IPS DF 6.9 (cell line): ENCODE results near the gene NFU1.

Experiments
- DNase-seq: peaks from one replicate; pipeline ENCODE4 v3.0.0-alpha.2; 2013; ENCODE audit warnings: low read depth, low spot score
- H3K27ac ChIP-seq: one replicate; pipeline ENCODE4 v1.5.1; 2013; ENCODE audit warnings: low read length, control low read depth
- H3K27me3 ChIP-seq: 2 replicates; pipeline ENCODE4 v1.6.1; 2013; ENCODE audit warnings: mild to moderate bottlenecking, low read length; ENCODE audit not compliant: control insufficient read depth, insufficient read depth
- H3K36me3 ChIP-seq: 2 replicates; pipeline ENCODE4 v1.6.1; 2013; ENCODE audit warnings: low read length; ENCODE audit not compliant: control insufficient read depth, insufficient read depth
- H3K4me1 ChIP-seq: 2 replicates; pipeline ENCODE4 v1.6.1; 2013; ENCODE audit warnings: low read length; ENCODE audit not compliant: control insufficient read depth, insufficient read depth
- H3K4me3 ChIP-seq: 2 replicates; pipeline ENCODE4 v1.5.1; 2013; ENCODE audit warnings: mild to moderate bottlenecking, low read length
- H3K9me3 ChIP-seq: 2 replicates; pipeline ENCODE4 v1.6.1; 2013; ENCODE audit warnings: low read length, inconsistent platforms; ENCODE audit not compliant: control insufficient read depth, insufficient read depth
- WGBS: extraction: QIAGEN DNeasy Blood & Tissue Kit; methylation state at CpG from one replicate; pipeline ENCODE4 v1.1.7; 2013; ENCODE audit warnings: mixed read lengths, missing lambda C conversion rate; ENCODE audit not compliant: insufficient read length, insufficient coverage; 5-methylcytosine and 5-hydroxymethylcytosine counted together

NFU1 gene

DNA sequence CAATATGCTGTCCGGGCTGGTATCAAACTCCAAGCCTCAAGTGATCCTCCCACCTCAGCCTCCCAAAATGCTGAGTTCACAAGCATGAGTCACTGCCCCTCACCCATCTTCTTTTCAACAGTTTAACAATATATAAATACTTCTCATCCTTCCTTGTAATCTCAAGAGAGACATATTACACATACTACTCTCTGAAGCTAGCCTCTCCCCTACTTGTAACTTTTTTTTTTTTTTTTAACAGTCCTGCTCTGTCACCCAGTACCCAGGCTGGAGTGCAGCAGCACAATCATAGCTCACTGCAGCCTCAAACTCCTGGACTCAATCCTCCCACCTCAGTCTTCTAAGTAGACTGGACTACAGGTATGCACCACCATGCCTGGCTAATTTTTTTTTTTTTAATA, 55.9 kb downstream of the NFU1 start:
- no peak for DNase-seq
- H3K4me1 ChIP-seq = no peaks in the 10 kb centered on the region
- no peak overlapping the region for H3K27ac ChIP-seq
- H3K4me3 ChIP-seq = no peak overlapping the region
- no peaks in the 10 kb centered on the region for H3K36me3 ChIP-seq
- WGBS = no CpG with 5 or more reads among the region's 1 CpG
- H3K9me3 ChIP-seq = no peaks in the 10 kb centered on the region; the same call in 1 of the 2 replicates
- H3K27me3 ChIP-seq = no peaks in the 10 kb centered on the region

DNA sequence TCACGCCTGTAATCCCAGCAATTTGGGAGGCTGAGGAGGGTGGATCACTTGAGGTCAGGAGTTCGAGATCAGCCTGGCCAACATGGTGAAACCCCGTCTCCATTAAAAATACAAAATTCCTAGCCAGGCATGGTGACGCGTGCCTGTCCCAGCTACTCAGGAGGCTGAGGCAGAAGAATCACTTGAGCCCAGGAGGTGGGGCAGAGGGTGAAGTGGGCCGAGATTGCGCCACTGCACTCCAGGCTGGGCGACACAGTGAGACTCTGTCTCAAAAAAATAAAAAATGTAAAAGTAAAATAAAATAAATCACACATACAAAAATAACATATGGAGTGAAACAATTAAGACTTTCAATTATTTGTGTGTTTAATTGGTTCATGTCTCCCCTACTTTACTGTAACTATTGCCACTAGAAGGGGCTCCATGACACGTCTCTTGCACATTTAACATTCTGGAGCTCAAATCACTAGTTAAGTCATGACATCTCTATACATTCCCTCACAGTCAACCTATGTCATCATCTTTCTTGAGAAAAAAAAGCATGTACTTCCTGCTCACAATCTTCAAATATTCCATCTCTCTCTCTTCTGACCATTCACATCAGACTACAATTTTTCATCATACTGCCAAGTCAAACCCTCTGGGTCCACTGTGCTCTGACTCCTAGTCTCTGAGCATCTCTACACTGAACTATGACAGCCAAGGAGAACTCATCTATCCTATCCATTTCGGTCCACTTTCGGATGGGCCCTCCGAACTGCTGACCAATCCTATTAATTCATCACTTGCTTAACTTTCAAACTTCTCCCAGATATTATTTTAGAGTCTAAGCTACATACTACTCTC, 56.9 kb downstream of the NFU1 start:
- no peak for DNase-seq
- H3K27ac ChIP-seq = no peak overlapping the region
- H3K4me3 ChIP-seq = no peak overlapping the region
- WGBS = no CpG with 5 or more reads among the region's 12 CpGs
- H3K27me3 ChIP-seq = no peaks in the 10 kb centered on the region
- H3K9me3 ChIP-seq = no peaks in the 10 kb centered on the region; the same call in 1 of the 2 replicates
- H3K36me3 ChIP-seq = no peaks in the 10 kb centered on the region; the same call in 1 of the 2 replicates
- H3K4me1 ChIP-seq = no peaks in the 10 kb centered on the region

DNA sequence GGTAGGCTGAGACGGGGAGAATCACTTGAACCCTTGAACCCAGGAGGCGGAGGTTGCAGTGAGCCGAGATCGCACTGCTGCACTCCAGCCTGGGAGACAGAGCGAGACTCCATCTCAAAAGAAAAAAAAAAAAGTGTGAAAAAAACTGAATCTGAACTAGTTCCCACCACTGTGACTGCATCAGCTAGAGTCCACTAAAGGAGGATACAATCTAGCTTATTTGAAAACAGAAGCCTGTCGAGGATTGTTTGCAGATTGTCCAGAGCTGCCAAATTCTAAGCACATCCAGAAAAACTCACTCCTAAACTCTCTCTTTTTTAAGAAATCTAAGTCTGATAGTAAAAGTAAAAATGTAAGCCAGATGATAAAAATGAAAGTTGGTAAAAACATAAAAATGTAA, 60.8 kb downstream of the NFU1 start:
- H3K4me1 ChIP-seq = no peaks in the 10 kb centered on the region
- no peak for DNase-seq
- H3K9me3 ChIP-seq = no peaks in the 10 kb centered on the region; the same call in 1 of the 2 replicates
- H3K36me3 ChIP-seq = no peaks in the 10 kb centered on the region; the same call in 1 of the 2 replicates
- WGBS = no CpG with 5 or more reads among the region's 6 CpGs
- no peaks in the 10 kb centered on the region for H3K27me3 ChIP-seq
- no peak overlapping the region for H3K4me3 ChIP-seq
- H3K27ac ChIP-seq = no peak overlapping the region

DNA sequence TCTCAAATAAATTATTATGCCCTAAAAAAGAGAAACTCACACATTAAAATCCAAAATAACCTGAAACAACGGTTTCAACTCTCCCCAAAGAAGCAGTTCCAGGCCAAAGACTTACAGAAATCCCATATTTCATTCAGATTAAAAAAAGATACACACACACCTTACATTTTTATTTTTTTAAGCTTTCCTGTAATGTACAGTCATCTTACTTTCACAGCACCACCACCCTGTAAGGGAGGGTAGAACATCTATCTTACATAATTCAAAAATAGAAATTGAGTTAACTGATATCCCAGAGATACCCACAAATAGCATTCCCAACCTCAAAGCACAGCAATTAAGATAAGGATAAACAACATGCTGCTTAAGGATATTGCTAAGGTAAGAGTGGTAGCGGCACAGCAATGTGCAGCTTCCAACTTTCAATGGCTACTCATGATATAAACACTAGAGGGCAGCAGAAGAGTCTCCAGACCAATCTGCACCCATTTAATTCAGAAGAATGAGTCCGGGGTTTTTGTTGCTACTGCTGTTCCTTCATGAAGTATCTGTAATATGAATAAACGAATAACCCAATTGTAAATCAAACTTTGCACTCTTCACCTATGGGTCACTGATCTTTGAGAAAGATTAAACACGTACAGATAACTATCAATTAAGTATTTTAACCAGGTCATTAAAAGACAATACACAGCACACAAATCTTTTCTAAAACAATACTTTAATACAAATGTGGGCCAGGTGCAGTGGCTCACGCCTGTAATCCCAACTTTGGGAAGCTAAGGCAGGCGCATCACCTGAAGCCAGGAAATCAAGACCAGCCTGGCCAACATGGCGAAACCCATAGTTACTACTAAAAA, 61.5 kb downstream of the NFU1 start:
- DNase-seq = peak; percentile 27

DNA sequence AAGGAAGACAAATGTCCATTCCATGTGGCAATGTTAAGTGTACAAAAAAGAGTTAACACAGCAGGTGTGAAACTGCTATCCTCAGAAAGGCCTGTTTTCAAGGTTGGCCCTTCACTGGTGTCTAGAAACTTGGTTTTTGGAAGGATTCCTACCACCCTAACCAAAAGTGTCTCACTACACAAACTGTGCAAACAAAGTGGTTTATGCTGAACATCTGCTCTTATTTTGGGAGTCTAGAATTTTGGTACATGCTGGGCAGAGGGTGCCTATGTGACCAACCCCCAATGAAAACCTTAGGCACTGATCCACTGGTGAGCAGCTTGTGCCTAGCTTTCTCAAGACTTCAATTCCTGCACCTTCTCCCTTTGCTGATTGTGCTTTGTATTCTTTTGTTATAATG, 64.5 kb downstream of the NFU1 start:
- Histone ChIP-seq H3K4me1 (no peaks in the 10 kb centered on the region), H3K36me3 (peaks cover 6% of the 10 kb centered on the region; the same call in 1 of the 2 replicates), H3K9me3 (no peaks in the 10 kb centered on the region), H3K27me3 (no peaks in the 10 kb centered on the region), H3K4me3 (no peak overlapping the region), H3K27ac (no peak overlapping the region)
- no peak for DNase-seq

More for the DNA sequence above, 61.5 kb downstream of the NFU1 start:
- H3K36me3 ChIP-seq = no peaks in the 10 kb centered on the region; the same call in 1 of the 2 replicates
- no CpG with 5 or more reads among the region's 8 CpGs for WGBS
- no peaks in the 10 kb centered on the region; the same call in 1 of the 2 replicates for H3K9me3 ChIP-seq
- no peak overlapping the region for H3K27ac ChIP-seq
- no peaks in the 10 kb centered on the region for H3K27me3 ChIP-seq
- no peak overlapping the region for H3K4me3 ChIP-seq
- H3K4me1 ChIP-seq = no peaks in the 10 kb centered on the region

DNA sequence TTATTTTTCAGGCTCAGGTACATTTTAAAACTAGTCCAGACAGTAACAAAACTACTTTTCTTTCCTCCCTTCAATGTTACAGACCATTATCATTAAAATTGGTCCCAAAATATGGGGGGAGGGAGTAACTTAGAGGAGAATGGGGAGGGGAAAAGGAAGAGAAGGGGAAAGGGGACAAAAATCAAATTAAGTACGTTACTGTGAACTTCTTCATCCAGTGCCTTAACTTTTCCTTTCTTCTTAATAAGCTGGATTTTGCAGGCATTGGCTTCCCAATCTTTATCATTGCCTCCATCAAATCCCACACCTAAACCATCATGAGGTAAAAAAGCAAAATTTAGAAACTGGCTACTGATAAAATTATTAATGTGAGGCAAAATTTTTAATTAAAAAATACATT, 67.4 kb downstream of the NFU1 start:
- DNase-seq = no peak
- Histone ChIP-seq H3K4me3 (no peak overlapping the region), H3K27me3 (no peaks in the 10 kb centered on the region), H3K4me1 (no peaks in the 10 kb centered on the region), H3K9me3 (no peaks in the 10 kb centered on the region), H3K36me3 (peaks cover 6% of the 10 kb centered on the region; the same call in 1 of the 2 replicates), H3K27ac (no peak overlapping the region)
- no CpG with 5 or more reads among the region's 1 CpG for WGBS

DNA sequence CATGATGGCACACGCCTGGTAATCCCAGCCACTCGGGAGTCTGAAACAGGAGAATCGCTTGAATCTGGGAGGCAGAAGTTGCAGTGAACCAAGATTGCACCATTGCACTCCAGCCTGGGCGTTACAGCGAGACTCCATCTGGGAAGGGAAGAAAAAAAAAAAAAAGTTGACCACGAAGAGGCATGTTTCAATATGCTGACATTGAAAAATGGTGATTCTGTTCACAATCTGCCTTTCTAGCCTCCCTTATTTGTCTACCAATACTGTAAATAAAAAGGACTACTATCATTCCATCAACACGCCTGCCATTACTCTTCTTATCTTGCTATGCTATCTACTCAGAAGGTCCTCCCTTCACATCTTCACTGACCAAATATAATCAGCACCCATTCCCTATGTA, 68.6 kb downstream of the NFU1 start:
- H3K36me3 ChIP-seq = peaks cover 6% of the 10 kb centered on the region; the same call in 1 of the 2 replicates
- H3K27ac ChIP-seq = no peak overlapping the region
- no CpG with 5 or more reads among the region's 7 CpGs for whole genome bisulfite sequencing
- no peaks in the 10 kb centered on the region for H3K27me3 ChIP-seq
- no peaks in the 10 kb centered on the region for H3K9me3 ChIP-seq
- DNase-seq = no peak
- no peaks in the 10 kb centered on the region for H3K4me1 ChIP-seq
- no peak overlapping the region for H3K4me3 ChIP-seq

DNA sequence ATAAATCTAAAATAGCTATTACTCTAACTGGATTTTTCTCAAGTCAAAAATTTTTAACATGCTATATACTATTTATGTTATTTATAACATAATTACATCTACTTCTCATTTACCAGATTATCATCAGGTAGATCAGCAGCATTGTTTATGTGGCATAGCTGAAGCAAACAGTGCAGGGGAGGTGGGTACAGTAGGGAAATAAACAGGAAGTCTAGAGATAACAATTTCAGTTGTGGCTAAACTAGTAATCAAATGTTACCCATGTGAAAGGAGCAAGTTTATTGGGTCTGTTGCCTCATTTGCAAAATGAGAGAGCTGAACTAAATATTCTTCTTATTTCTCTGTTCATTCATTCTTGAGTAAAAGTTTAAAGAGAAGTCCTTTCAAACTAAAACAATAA, 77.9 kb downstream of the NFU1 start:
- peaks cover 8% of the 10 kb centered on the region; the same call in 1 of the 2 replicates for H3K36me3 ChIP-seq
- no peak for DNase-seq
- no peak overlapping the region for H3K4me3 ChIP-seq
- no peak overlapping the region for H3K27ac ChIP-seq
- H3K9me3 ChIP-seq = no peaks in the 10 kb centered on the region
- peaks cover 1% of the 10 kb centered on the region; the same call in 1 of the 2 replicates for H3K4me1 ChIP-seq
- H3K27me3 ChIP-seq = no peaks in the 10 kb centered on the region

DNA sequence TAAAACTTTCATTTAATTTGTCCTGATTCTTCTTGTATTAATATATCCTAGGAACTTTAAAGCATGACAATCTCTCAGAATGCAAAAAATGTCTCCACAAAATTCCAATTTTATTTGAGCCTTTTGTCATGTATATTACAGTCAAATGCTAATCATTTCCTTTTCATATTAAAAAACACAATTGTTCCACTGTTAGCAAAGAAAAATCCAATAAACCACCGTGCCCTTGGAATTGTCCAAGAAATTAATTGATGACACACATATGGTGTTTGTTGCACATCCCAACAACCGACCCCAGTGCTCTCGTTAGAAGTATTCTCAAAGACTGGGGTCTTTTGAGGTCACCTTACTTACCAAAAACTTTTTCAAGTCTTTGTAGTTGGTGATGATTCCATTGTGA, 78.3 kb downstream of the NFU1 start:
- no peaks in the 10 kb centered on the region for H3K9me3 ChIP-seq
- H3K4me3 ChIP-seq = no peak overlapping the region
- WGBS = no CpG with 5 or more reads among the region's 3 CpGs
- no peaks in the 10 kb centered on the region for H3K27me3 ChIP-seq
- H3K4me1 ChIP-seq = peaks cover 1% of the 10 kb centered on the region; the same call in 1 of the 2 replicates
- no peak for DNase-seq
- no peak overlapping the region for H3K27ac ChIP-seq
- peaks cover 8% of the 10 kb centered on the region; the same call in 1 of the 2 replicates for H3K36me3 ChIP-seq

DNA sequence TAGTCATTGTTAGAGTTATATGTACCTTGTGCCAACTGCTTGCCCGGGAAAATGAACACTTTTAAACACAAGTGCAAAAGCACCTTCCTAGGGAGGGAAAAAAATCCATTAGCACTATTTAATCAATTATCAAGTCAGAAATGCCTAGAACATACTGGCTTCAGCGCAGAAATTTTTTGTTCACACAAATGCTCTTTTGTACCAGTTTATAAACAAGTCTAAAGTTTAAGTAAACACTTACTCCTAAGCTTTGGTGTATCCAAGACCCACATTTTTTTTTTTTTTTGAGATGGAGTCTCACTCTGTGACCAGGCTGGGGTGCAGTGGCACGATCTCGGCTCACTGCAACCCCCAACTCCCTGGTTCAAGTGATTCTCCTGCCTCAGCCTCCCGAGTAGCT, 80.8 kb downstream of the NFU1 start:
- H3K27ac ChIP-seq = no peak overlapping the region
- no peak overlapping the region for H3K4me3 ChIP-seq
- DNase-seq = no peak
- no CpG with 5 or more reads among the region's 5 CpGs for WGBS
- peaks cover 1% of the 10 kb centered on the region; the same call in 1 of the 2 replicates for H3K4me1 ChIP-seq
- H3K27me3 ChIP-seq = no peaks in the 10 kb centered on the region
- peaks cover 8% of the 10 kb centered on the region; the same call in 1 of the 2 replicates for H3K36me3 ChIP-seq
- no peaks in the 10 kb centered on the region for H3K9me3 ChIP-seq
